ENCODE results near the gene ASCL5.

ASCL5 gene

DNA sequence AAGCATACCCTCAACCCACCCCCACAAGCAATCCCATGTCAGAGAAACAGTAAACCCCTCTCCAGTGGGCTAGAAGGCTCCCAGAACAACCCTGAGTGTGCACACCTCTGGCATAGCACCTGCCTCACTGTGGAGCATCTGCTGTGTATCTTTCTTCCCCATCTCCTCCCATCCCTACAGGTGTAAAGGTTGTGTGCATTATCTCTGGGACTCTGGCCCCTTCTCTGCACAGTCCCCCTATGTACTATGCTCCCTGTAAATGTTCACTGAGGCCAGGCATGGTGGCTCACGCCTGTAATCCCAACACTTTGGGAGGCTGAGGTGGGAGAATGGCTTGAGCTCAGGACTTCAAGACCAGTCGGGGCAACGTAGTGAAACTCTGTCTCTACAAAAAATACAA lies 14.1 kb downstream of the ASCL5 start:
- no peak overlapping the region for H3K27ac ChIP-seq

DNA sequence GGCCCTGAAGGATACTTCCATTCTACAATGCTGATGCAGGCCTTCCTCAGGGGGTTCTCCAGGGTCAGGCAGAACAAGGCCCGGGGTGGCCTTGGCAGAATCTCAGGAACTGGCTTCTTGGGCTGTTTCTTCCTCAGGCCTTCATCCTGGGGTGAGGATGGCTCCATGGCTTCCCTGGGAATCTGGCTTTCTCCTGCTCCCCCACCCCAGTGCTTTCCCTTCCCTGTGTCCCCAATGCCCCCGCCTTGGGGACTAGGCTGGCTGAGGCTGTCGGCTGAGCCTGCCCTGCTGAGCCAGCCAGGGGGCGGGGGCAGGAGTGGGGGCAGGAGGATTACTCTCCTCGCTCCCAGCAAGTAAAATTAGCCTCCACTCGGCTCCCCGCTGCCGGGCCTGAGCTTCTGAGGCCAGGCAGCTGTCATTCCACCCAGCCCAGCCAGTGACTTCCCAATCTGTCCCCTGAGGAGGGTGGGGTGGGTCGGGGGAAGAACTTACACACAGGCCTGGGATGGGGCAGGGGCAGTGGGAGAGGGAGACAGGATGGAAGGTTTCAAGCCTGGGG lies 14.7 kb downstream of the ASCL5 start, which contains the start of gene CACNA1S:
CACNA1S (minus strand) TSS at position 254 of the 559 bp plus-strand sequence; CDS start at position 167, 87 bp downstream.
- TF ChIP-seq, protein P1, sequence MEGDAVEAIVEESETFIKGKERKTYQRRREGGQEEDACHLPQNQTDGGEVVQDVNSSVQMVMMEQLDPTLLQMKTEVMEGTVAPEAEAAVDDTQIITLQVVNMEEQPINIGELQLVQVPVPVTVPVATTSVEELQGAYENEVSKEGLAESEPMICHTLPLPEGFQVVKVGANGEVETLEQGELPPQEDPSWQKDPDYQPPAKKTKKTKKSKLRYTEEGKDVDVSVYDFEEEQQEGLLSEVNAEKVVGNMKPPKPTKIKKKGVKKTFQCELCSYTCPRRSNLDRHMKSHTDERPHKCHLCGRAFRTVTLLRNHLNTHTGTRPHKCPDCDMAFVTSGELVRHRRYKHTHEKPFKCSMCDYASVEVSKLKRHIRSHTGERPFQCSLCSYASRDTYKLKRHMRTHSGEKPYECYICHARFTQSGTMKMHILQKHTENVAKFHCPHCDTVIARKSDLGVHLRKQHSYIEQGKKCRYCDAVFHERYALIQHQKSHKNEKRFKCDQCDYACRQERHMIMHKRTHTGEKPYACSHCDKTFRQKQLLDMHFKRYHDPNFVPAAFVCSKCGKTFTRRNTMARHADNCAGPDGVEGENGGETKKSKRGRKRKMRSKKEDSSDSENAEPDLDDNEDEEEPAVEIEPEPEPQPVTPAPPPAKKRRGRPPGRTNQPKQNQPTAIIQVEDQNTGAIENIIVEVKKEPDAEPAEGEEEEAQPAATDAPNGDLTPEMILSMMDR (conservative IDR thresholded peaks at IDR 0.05), result no peak
- no peak for TF ChIP-seq ZFX (IDR thresholded peaks at IDR 0.05)
- H3K27ac ChIP-seq, result no peak within 1 kb of the TSS

More for the DNA sequence above, 14.1 kb downstream of the ASCL5 start:
- TF ChIP-seq ZFX (IDR thresholded peaks at IDR 0.05), result no peak
- TF ChIP-seq, protein P1 (conservative IDR thresholded peaks at IDR 0.05), result no peak

DNA sequence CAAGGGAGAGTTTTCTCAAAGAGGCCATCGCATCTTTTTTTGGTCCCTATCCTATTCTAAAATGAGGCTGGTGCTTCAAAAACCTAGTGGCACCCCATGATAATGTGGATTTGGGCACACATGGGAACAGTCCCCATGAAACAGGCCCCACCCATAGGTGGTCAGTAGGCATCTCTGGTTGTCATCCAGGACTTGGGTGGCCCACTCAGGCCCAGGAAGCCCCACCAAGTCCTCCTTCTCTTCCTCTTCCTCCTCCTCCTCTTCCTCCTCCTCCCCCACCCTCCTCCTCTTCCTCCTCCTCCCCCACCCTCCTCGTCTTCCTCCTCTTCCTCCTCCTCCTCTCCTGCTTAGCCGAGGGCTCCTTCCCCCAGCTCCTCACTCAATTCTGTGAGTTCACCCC lies 15.3 kb downstream of the ASCL5 start:
- H3K27ac ChIP-seq, result no peak overlapping the region
- TF ChIP-seq, protein P1 (conservative IDR thresholded peaks at IDR 0.05), result no peak
- no peak for TF ChIP-seq ZFX (IDR thresholded peaks at IDR 0.05)

DNA sequence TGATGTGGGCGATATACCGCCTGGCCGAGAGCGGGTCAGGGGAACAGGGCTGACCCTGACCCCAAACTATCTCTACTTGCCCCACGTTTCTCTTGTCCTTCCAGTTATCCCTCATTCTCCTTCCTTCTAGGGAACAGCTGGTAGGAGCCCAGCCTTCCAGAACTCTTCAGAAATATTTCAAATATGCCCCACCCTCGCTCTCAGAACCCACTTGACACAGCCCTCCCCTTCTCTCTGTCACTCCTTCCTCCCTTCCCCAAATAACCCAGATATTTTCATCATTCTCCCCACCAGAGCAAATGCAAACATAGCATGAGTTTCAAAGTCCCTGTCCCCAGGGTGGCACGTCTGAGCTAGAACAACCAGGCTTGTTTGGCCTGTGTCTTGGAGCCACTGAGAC lies 15.8 kb downstream of the ASCL5 start:
- TF ChIP-seq, protein P1 (conservative IDR thresholded peaks at IDR 0.05), result no peak
- TF ChIP-seq ZFX (IDR thresholded peaks at IDR 0.05), result no peak
- no peak overlapping the region for H3K27ac ChIP-seq

DNA sequence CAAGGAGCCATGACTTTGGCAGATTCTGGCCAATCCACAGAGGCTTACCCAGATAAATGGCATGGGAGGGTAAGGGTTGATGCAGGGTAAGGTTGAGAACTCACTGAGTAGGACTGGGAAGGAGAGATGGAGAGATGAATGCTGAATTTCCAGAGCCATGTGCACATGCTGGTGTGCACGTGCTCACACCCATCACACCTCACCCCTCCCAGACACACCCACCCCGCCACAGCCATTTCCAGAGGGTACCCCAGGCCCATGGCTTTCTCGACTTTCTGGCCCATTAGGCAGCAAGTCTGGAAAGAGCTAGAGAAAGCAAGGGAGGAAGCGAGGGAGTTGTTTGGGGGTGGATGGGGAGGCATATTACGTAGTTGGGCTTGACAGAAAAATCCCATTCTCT lies 16.4 kb downstream of the ASCL5 start:
- TF ChIP-seq, protein P1 (conservative IDR thresholded peaks at IDR 0.05), result no peak
- no peak for TF ChIP-seq ZFX (IDR thresholded peaks at IDR 0.05)
- no peak overlapping the region for H3K27ac ChIP-seq

DNA sequence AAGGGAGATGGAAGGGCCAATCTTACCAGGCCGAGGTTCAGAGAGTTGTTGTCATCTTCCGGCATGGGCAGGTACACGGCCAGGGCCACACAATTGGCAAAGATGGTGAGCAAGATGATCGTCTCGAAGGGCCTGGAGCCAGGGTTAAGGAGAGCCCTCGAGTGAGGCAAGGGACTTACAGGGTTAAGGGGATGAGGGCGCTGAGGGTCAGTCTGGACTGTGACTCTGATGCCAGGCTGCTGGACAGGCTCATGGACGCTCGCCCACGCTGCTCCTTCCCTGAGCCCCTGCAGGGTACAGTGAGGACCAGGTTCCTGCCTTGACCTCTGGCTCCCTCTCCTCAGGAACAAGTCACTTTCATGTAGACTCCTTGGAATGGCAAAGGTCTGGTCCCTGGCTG lies 16.8 kb downstream of the ASCL5 start:
- TF ChIP-seq, protein P1 (conservative IDR thresholded peaks at IDR 0.05), result no peak
- no peak overlapping the region for H3K27ac ChIP-seq

DNA sequence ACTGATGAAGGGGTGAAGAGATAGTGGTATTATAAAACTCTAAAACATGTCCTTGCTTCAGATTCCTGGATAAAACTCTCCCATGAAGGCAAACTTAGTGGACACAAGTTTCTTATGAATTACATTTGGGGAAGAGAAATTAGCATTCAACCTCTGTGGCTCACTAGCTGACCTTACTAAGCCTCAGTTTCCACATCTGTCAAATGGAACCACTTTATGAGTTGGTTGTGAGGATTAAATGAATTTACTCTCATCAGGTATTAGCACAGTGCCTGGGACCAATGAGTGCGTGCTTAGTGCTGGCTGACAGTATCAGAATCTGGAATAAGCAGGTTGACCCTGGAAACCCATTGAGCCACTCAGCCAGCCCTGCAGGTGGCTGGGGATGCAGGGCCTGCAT lies 17.3 kb downstream of the ASCL5 start:
- TF ChIP-seq, protein P1 (conservative IDR thresholded peaks at IDR 0.05), result no peak
- TF ChIP-seq ZFX (IDR thresholded peaks at IDR 0.05), result no peak

More for the DNA sequence above, 17.3 kb downstream of the ASCL5 start:
- no peak overlapping the region for H3K27ac ChIP-seq

Measured in C4-2B (cell line).